Astrocyte of the cerebellum (primary cell): ENCODE results near the gene USP53.
A peak's percentile ranks its signal among the peaks of the same experiment; 100 is the strongest.
"Not testable (repeated sequence)": the region's sequence is repeated elsewhere in the genome, so short reads cannot be mapped to it uniquely, and the experiment has no call there.

Experiments
- DNase-seq: peaks from one replicate; pipeline ENCODE4 v3.0.0-alpha.2; 2011; ENCODE audit warnings: low read depth
- H3K4me3 ChIP-seq: 2 replicates; pipeline ENCODE4 v1.5.1; 2011; ENCODE audit warnings: mild to moderate bottlenecking, low read depth, low read length, moderate library complexity
- in situ Hi-C: cut with HindIII; loops from 2 replicates; pipeline ENCODE4 v1.10.0; 2017; ENCODE audit warnings: low sequenced_read_pairs
- TF ChIP-seq, protein P1 (sequence below): IDR thresholded peaks from 2 replicates; pipeline ENCODE4 v1.5.1; 2012; ENCODE audit warnings: low read length, low read depth, moderate library complexity, mild to moderate bottlenecking; ENCODE audit errors: missing control alignments

USP53 gene

DNA sequence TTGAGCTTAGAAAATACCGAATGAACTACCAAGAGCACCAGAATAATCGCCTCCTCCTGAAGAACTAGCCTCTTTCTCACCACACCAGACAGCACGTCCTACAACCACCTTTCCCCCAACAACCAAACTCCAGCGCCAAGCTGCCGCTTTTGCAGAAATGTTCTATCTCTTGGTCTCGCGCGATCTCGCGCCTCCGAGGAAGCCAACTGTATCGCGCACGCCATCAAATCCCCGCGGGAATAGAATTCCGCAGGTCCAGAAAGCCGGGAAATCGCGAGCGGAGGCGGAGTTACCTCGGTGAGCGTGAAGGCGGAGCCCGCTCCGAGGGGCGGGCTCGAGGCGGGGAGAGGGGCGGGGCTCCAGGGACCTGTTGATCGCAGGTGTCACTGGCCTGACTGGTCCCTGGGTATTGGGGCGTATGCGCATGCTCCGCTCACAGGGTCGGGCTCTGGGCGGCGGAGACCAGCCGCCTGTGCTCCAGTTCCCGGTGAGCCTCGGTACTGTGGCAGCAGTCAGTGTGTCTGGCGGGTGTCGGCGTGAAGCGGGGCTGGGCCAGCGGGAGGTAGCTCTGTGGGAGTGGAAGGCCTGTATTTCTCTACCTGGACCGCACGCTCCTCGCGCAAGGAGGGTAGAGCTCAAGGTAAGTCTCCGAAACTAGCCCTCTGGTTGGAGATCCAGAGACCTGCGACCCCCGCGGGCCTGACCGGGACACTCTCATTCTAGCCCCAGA, at the start of gene USP53:
Gene USP53, plus strand, starts transcription at position 480 of the 730 bp plus-strand sequence. CDS start 27,047 bp downstream, outside the sequence.
- TF ChIP-seq, protein P1, sequence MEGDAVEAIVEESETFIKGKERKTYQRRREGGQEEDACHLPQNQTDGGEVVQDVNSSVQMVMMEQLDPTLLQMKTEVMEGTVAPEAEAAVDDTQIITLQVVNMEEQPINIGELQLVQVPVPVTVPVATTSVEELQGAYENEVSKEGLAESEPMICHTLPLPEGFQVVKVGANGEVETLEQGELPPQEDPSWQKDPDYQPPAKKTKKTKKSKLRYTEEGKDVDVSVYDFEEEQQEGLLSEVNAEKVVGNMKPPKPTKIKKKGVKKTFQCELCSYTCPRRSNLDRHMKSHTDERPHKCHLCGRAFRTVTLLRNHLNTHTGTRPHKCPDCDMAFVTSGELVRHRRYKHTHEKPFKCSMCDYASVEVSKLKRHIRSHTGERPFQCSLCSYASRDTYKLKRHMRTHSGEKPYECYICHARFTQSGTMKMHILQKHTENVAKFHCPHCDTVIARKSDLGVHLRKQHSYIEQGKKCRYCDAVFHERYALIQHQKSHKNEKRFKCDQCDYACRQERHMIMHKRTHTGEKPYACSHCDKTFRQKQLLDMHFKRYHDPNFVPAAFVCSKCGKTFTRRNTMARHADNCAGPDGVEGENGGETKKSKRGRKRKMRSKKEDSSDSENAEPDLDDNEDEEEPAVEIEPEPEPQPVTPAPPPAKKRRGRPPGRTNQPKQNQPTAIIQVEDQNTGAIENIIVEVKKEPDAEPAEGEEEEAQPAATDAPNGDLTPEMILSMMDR, result no peak
- in situ Hi-C loops, result no loop called here
- DNase-seq, result peak; percentile 97
- H3K4me3 ChIP-seq, result peak within 1 kb of the TSS; percentile 74

DNA sequence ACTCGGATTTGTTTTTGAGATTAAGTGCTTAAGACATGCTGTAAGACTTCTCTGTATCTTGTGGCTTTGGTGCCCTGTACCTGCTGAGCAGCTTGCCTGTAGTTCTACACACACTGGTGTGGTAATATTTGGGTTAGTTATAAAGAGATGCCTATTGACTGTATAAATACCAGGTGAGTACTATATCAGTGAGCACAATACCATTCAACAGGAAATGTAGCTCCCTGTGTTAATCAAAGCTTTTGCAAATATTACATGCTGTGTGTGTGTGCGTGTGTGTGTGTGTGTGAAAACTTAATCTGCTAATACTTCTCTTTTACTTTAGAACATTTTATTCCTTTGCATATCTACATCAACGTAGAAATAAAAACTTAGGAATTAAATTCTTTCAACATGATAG, 46.7 kb upstream of the USP53 start:
- in situ Hi-C loops, result no loop called here

DNA sequence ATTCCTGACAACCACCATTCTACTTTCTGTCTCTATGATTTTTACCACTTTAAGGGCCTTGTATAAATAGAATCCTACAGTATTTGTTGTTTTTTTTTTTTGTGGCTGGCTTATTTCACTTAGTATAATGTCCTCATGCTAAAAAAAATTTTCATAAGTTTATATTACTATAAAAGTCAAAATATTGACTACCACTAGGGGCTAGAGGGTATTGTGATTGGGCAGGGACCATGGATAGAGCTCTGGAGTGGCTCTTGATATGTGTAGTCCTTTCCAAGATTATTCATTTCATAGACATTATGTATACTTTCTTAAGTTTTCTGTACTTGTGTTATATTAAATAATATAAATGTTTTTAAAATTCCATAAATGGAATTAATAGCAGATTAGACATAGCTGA, 42.3 kb upstream of the USP53 start:
- TF ChIP-seq, protein P1, result no peak
- in situ Hi-C loops, result no loop called here
- DNase-seq, result no peak
- H3K4me3 ChIP-seq, result no peak overlapping the region

More for the DNA sequence above, 46.7 kb upstream of the USP53 start:
- TF ChIP-seq, protein P1, result no peak
- no peak for DNase-seq
- no peak overlapping the region for H3K4me3 ChIP-seq

DNA sequence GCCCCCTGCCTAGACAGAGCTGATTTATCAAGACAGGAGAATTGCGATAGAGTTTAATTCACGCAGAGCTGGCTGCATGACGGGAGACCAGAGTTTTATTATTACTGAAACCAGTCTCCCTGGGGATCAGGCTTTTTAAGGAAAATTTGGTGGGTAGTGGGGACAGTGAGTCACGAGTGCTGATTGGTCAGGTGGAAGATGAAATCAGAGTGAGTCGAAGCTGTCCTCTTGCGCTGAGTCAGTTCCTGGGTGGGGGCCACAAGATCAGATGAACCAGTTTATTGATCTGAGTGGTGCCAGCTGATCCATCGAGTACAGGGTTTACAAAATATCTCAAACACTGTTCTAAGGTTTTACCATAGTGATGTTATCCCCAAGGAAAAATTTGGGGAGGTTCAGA, 40.3 kb upstream of the USP53 start:
- TF ChIP-seq, protein P1, result no peak
- in situ Hi-C loops, result no loop called here

DNA sequence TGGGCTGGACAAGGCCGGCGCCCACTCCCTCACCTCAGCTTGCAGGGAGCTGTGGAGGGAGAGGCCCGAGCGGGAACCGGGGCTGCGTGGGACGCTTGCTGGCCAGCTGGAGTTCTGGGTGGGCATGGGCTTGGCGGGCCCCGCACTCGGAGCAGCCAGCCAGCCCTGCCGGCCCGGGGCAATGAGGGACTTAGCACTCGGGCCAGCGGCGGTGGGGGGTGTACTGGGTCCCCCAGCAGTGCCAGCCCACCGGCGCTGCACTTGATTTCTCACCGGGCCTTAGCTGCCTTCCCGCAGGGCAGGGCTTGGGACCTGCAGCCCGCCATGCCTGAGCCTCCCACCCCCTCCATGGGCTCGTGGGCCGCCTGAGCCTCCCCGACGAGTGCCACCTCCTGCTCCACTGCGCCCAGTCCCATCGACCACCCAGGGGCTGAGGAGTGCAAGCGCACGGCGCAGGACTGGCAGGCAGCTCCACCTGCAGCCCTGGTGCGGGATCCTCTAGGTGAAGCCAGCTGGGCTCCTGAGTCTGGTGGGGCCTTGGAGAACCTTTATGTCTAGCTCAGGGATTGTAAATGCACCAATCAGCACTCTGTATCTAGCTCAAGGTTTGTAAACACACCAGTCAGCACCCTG, 38.7 kb upstream of the USP53 start:
- in situ Hi-C loops, DNase-seq: not testable (repeated sequence)

More for the DNA sequence above, 40.3 kb upstream of the USP53 start:
- no peak for DNase-seq
- H3K4me3 ChIP-seq, result no peak overlapping the region

DNA sequence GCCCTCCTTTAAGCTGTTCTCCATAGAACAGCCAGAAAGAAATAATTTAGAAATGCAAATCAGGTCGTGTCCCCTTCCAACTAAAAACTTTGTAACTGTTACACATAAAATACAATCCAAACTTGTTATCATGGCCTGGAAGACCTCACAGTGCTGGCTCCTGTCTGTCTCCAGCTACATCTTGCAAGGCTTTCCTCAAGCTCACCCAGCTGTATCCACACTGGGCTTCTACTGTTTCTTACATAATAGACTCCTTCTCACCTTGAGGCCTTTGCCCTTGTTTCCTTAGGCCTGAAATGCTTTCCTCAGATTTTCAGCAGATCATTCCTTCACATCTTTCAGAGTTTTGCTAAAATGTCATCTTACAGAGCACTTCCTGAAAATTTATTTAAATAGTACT, 33.5 kb upstream of the USP53 start:
- DNase-seq, result no peak
- no peak overlapping the region for H3K4me3 ChIP-seq
- TF ChIP-seq, protein P1, result no peak
- in situ Hi-C loops, result no loop called here

More for the DNA sequence above, 38.7 kb upstream of the USP53 start:
- not testable (repeated sequence) for H3K4me3 ChIP-seq

DNA sequence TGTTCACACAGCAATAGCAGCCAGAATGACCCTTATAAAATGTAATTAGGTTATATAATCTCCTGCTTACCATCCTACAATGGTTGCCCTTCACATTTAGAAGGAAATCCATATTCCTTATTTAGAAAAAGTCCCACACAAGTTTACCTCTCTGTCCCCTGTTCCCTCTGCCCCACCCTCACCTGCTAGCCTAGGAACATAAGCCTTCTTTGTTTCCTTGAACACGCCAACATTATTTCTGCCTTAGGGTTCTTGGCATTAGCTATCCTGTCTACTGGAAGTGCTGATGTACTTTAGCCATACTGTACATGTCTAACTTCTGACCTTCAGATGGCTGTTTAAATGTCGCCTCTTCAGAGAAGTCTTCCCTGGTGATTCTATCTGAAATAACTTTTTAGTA, 28.4 kb upstream of the USP53 start:
- H3K4me3 ChIP-seq, result no peak overlapping the region
- TF ChIP-seq, protein P1, result no peak
- no peak for DNase-seq
- in situ Hi-C loops, result no loop called here
